Natural killer cell (primary cell): ENCODE data around the gene IL20. TPM values are rescaled to one million over a fixed set of nuclear protein-coding genes. Genes with fewer than 3 reads are reported as not detected.

Source experiments
- ATAC-seq, 3 donors: fragments of 150-1000 bp in 2 of 3; fragments of 200-7000 bp in 1 of 3; cut with Tn5 transposase; 1 replicate in 1 of 3; 2 replicates in 2 of 3; pipeline ENCODE4 v1.10.0; 2021; ENCODE audit warnings: mild to moderate bottlenecking in 2 of 3, moderate library complexity in 2 of 3
- DNase-seq, 2 donors: peaks; one replicate each; pipeline versions ENCODE4 v3.0.0 to v3.0.0-alpha.2; 2013 to 2021; ENCODE audit warnings: mixed read lengths in 1 of 2
- H3K27ac ChIP-seq: one replicate; pipeline ENCODE4 v1.5.1; 2013; ENCODE audit warnings: mild to moderate bottlenecking, low read length
- H3K27me3 ChIP-seq: one replicate; pipeline ENCODE4 v1.6.1; 2013; ENCODE audit warnings: low read length; ENCODE audit not compliant: control insufficient read depth, insufficient read depth
- H3K36me3 ChIP-seq: one replicate; pipeline ENCODE4 v1.6.1; 2013; ENCODE audit warnings: low read length; ENCODE audit not compliant: control insufficient read depth, insufficient read depth
- H3K4me1 ChIP-seq: one replicate; pipeline ENCODE4 v1.6.1; 2013; ENCODE audit warnings: low read length; ENCODE audit not compliant: control insufficient read depth, insufficient read depth
- H3K4me3 ChIP-seq: one replicate; pipeline ENCODE4 v1.5.1; 2013; ENCODE audit warnings: low read length
- H3K9me3 ChIP-seq: one replicate; pipeline ENCODE4 v1.6.1; 2013; ENCODE audit warnings: low read length; ENCODE audit not compliant: control insufficient read depth, insufficient read depth
- H3K27ac Mint-ChIP-seq, 2 donors: one replicate each; pipeline ENCODE4 v1.8.0; 2022; ENCODE audit warnings: mild to moderate bottlenecking in 2 of 2, mixed read lengths in 2 of 2, moderate library complexity in 1 of 2
- H3K27me3 Mint-ChIP-seq, 2 donors: one replicate each; pipeline ENCODE4 v1.8.0; 2022; ENCODE audit warnings: low read depth in 2 of 2, mixed read lengths in 2 of 2
- H3K36me3 Mint-ChIP-seq: one replicate; pipeline ENCODE4 v1.8.0; 2022; ENCODE audit warnings: mixed read lengths
- H3K4me1 Mint-ChIP-seq, 2 donors: one replicate each; pipeline ENCODE4 v1.8.0; 2022; ENCODE audit warnings: mixed read lengths in 2 of 2
- H3K4me3 Mint-ChIP-seq: one replicate; pipeline ENCODE4 v1.8.0; 2022; ENCODE audit warnings: mild to moderate bottlenecking, moderate library complexity, mixed read lengths
- H3K9me3 Mint-ChIP-seq, 2 donors: one replicate each; pipeline ENCODE4 v1.8.0; 2022; ENCODE audit warnings: mixed read lengths in 2 of 2
- CTCF ChIP-seq: fragments of 200-600 bp; IDR thresholded peaks from one replicate; pipeline ENCODE4 v1.8.0; 2022; ENCODE audit warnings: antibody characterized with exemption
- WGBS: methylation state at CpG from one replicate; pipeline ENCODE4 v1.1.7; 2013; ENCODE audit warnings: missing lambda C conversion rate; ENCODE audit not compliant: insufficient coverage; 5-methylcytosine and 5-hydroxymethylcytosine counted together
- intact Hi-C: fragments of 100-400 bp; cut with micrococcal nuclease; formaldehyde crosslinking; loops from one replicate; pipeline ENCODE4 v1.14.2; 2022
- total RNA-seq, 4 donors: library from RNA; stranded (reverse); fragments of 120-200 nt in 1 of 4; gene quantifications; one replicate each; pipeline versions ENCODE4 v1.2.3 to v1.2.4, GENCODE V29; 2013 to 2022

IL20 gene
- total RNA-seq, 3 donors from 2014 or later (not counting 1 experiment from before 2014, with no cell fraction given): not detected

- H3K4me3 Mint-ChIP-seq: no peak overlapping the region
- intact Hi-C loops: no loop called here
These were observed 34.7 kb downstream of the IL20 start for GRCh38 chr1:206900149-206900548.

GRCh38 chr1:206901944-206902343 lies 36.5 kb downstream of the IL20 start:
- H3K27me3 Mint-ChIP-seq: no peaks in the 10 kb centered on the region
- no peaks in the 10 kb centered on the region for H3K9me3 ChIP-seq
- peaks cover 48% of the 10 kb centered on the region for H3K36me3 ChIP-seq
- H3K27ac ChIP-seq: no peak overlapping the region
- H3K4me3 Mint-ChIP-seq: no peak overlapping the region
- WGBS: 92% methylated on average over 5 of the region's 6 CpGs
- no peaks in the 10 kb centered on the region for H3K9me3 Mint-ChIP-seq
- H3K4me1 Mint-ChIP-seq: peaks cover 27 to 54% of the 10 kb centered on the region in 2 donors
- H3K4me1 ChIP-seq: peaks cover 3% of the 10 kb centered on the region
- no peak overlapping the region for H3K4me3 ChIP-seq
- ATAC-seq: no peak
- intact Hi-C loops: no loop called here
- peaks cover 18% of the 10 kb centered on the region for H3K36me3 Mint-ChIP-seq
- no peak for TF ChIP-seq CTCF
- no peak for DNase-seq
- no peaks in the 10 kb centered on the region for H3K27me3 ChIP-seq
- H3K27ac Mint-ChIP-seq: peak overlapping the region; percentile 75 to 83

More at GRCh38 chr1:206900149-206900548, 34.7 kb downstream of the IL20 start:
- Mint-ChIP-seq H3K36me3 (peaks cover 16% of the 10 kb centered on the region), H3K9me3 (no peaks in the 10 kb centered on the region), H3K4me1 (peaks cover 12 to 37% of the 10 kb centered on the region in 2 donors), H3K27me3 (no peaks in the 10 kb centered on the region), H3K27ac (peak overlapping the region; percentile 75 to 83)
- Histone ChIP-seq H3K9me3 (no peaks in the 10 kb centered on the region), H3K4me1 (no peaks in the 10 kb centered on the region), H3K36me3 (peaks cover 32% of the 10 kb centered on the region), H3K4me3 (no peak overlapping the region), H3K27ac (no peak overlapping the region), H3K27me3 (no peaks in the 10 kb centered on the region)
- no peak for TF ChIP-seq CTCF
- ATAC-seq (no peak), DNase-seq (no peak)
- 92% methylated on average over 7 of the region's 7 CpGs for WGBS

GRCh38 chr1:206902702-206903101 lies 37.3 kb downstream of the IL20 start:
- Mint-ChIP-seq H3K27ac (peak overlapping the region; percentile 46 to 76), H3K4me3 (no peak overlapping the region), H3K4me1 (peaks cover 30 to 55% of the 10 kb centered on the region in 2 donors), H3K27me3 (no peaks in the 10 kb centered on the region), H3K9me3 (no peaks in the 10 kb centered on the region), H3K36me3 (peaks cover 18% of the 10 kb centered on the region)
- peaks cover 9% of the 10 kb centered on the region for H3K4me1 ChIP-seq
- H3K9me3 ChIP-seq: no peaks in the 10 kb centered on the region
- H3K36me3 ChIP-seq: peaks cover 56% of the 10 kb centered on the region
- no peak overlapping the region for H3K27ac ChIP-seq
- H3K4me3 ChIP-seq: no peak overlapping the region
- H3K27me3 ChIP-seq: no peaks in the 10 kb centered on the region
- ATAC-seq (no peak), DNase-seq (no peak)
- WGBS: 100% methylated on average over 1 of the region's 1 CpG
- no peak for TF ChIP-seq CTCF
- intact Hi-C loops: no loop called here

GRCh38 chr1:206903687-206904086 lies 38.3 kb downstream of the IL20 start:
- intact Hi-C loops: no loop called here
- H3K4me3 Mint-ChIP-seq: no peak overlapping the region
- no peak for DNase-seq
- peak overlapping the region; percentile 70 to 76 for H3K27ac Mint-ChIP-seq
- no peaks in the 10 kb centered on the region for H3K27me3 ChIP-seq
- H3K36me3 ChIP-seq: peaks cover 66% of the 10 kb centered on the region
- no peak overlapping the region for H3K4me3 ChIP-seq
- no peak for ATAC-seq
- TF ChIP-seq CTCF: no peak
- H3K4me1 Mint-ChIP-seq: peaks cover 36 to 60% of the 10 kb centered on the region in 2 donors
- no peaks in the 10 kb centered on the region for H3K27me3 Mint-ChIP-seq
- peaks cover 13% of the 10 kb centered on the region for H3K4me1 ChIP-seq
- peaks cover 24% of the 10 kb centered on the region for H3K36me3 Mint-ChIP-seq
- H3K9me3 ChIP-seq: no peaks in the 10 kb centered on the region
- H3K27ac ChIP-seq: no peak overlapping the region
- H3K9me3 Mint-ChIP-seq: no peaks in the 10 kb centered on the region
- 88% methylated on average over 2 of the region's 2 CpGs for WGBS
